LNCAP (cell line): ENCODE measurements around the gene ARMC2.

Experiments
- CTCF ChIP-seq: fragments of 450-650 bp; IDR thresholded peaks from 2 replicates; pipeline ENCODE4 v1.5.1; 2017; ENCODE audit warnings: mild to moderate bottlenecking

ARMC2 gene

GRCh38 chr6:109009962-109010704 is 161.9 kb downstream of the ARMC2 start:
- no peak for TF ChIP-seq CTCF

DNA sequence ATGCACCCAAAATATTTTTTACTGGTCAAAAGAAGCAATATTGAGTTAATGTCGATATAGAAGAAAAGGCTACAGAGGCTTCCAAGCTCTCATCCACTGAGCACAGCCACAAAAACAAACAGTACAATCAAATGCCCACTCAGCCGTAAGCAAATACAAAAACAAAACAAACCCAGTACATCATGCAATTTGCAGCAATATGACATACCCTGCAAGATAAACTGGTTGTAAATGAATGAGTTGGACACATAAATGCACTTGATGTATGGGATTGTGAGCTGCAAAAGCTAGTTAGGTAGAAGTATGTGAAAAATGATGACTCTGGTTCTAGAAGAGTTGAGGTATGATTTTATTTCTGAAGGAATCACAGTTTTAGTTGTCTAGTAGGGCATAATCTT is 162.5 kb downstream of the ARMC2 start:
- no peak for TF ChIP-seq CTCF

GRCh38 chr6:109013656-109014305 is 165.6 kb downstream of the ARMC2 start:
- TF ChIP-seq CTCF, result no peak

DNA sequence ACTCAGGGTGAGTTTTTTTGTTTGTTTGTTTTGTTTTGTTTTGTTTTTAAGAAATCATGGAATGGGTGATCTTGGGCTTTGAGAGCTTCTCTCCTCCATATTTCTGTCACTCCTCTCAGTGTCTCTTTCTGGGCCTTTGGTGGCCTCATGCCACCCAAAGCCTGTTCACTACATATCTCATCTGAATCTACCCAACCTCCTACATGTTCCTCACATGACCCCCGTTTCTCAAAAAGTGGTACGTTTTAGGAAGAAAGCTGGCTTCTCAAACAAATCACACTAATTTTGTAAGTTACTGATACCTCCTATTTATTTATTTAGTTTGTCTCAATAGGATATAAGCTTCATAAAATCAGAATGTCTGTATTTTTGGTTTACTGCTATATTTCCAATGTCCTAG is 166.4 kb downstream of the ARMC2 start:
- TF ChIP-seq CTCF, result no peak

GRCh38 chr6:109015176-109015575 is 167.0 kb downstream of the ARMC2 start:
- no peak for TF ChIP-seq CTCF

GRCh38 chr6:109019911-109020310 is 171.7 kb downstream of the ARMC2 start:
- no peak for TF ChIP-seq CTCF

GRCh38 chr6:109021870-109022269 is 173.6 kb downstream of the ARMC2 start:
- no peak for TF ChIP-seq CTCF
